ENCODE data around the gene CCPG1. TPM values are rescaled to one million over a fixed set of nuclear protein-coding genes. Genes with fewer than 3 reads are reported as not detected.
"Not testable (repeated sequence)": the region's sequence is repeated elsewhere in the genome, so short reads cannot be mapped to it uniquely, and the experiment has no call there.

The CCPG1 gene, protein sequence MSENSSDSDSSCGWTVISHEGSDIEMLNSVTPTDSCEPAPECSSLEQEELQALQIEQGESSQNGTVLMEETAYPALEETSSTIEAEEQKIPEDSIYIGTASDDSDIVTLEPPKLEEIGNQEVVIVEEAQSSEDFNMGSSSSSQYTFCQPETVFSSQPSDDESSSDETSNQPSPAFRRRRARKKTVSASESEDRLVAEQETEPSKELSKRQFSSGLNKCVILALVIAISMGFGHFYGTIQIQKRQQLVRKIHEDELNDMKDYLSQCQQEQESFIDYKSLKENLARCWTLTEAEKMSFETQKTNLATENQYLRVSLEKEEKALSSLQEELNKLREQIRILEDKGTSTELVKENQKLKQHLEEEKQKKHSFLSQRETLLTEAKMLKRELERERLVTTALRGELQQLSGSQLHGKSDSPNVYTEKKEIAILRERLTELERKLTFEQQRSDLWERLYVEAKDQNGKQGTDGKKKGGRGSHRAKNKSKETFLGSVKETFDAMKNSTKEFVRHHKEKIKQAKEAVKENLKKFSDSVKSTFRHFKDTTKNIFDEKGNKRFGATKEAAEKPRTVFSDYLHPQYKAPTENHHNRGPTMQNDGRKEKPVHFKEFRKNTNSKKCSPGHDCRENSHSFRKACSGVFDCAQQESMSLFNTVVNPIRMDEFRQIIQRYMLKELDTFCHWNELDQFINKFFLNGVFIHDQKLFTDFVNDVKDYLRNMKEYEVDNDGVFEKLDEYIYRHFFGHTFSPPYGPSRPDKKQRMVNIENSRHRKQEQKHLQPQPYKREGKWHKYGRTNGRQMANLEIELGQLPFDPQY
- 100 to 1,000 TPM; 100 to 130 (median 111) TPM for total RNA-seq

DNA sequence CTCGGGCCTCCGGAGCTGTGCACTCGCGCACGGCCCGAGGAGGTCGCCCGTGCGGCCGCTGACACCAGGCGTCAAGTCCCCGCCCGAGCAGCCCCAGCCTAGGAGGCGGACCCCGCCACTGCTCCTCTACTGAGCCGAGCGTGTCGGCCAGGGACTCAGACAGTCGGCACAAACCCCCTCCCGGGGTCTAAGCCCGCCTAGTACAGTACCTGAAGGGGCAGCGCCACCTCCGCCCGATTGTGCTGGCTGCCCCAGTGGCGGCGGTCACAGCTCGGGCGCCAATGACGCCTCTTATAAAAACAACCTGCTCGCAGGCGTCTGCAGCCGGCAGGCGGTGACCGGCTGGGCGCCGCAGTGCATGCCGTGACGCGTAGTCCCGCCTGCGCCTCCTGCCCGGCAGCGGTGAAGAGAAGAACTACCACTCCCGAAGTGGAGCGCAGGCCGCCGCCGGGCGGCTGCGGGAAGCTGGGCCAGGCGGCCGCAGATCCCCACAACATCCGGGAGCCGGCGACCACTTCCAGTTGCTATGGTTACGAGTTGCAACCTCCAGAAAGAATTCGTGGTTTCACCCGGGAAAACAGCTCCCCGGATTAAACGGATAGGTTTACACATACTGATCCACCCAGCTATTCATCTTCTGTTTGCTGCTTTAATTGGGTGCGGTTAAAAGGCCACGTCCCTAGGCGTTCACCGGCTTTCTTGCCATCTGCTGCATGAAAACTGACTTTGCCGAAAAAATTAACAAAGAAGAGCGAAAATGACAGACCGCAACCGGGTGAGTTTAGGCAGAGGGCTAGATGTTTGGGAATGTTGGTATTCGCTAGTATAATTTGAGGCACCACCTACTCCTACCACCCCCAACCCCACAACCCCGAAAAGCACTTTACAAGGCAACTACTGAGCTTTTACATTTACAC is at the start of gene CCPG1, which contains the start of gene PIERCE2:
TSS of gene CCPG1 (minus strand) at position 348 of the 917 bp plus-strand sequence. CDS start 18,935 bp downstream, outside the sequence.
TSS of gene PIERCE2 (plus strand) at position 484 of the 917 bp plus-strand sequence. CDS start at position 758, 274 bp downstream.
- peak; percentile 93 to 95 for DNase-seq
- TF ChIP-seq, protein P1, sequence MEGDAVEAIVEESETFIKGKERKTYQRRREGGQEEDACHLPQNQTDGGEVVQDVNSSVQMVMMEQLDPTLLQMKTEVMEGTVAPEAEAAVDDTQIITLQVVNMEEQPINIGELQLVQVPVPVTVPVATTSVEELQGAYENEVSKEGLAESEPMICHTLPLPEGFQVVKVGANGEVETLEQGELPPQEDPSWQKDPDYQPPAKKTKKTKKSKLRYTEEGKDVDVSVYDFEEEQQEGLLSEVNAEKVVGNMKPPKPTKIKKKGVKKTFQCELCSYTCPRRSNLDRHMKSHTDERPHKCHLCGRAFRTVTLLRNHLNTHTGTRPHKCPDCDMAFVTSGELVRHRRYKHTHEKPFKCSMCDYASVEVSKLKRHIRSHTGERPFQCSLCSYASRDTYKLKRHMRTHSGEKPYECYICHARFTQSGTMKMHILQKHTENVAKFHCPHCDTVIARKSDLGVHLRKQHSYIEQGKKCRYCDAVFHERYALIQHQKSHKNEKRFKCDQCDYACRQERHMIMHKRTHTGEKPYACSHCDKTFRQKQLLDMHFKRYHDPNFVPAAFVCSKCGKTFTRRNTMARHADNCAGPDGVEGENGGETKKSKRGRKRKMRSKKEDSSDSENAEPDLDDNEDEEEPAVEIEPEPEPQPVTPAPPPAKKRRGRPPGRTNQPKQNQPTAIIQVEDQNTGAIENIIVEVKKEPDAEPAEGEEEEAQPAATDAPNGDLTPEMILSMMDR (IDR thresholded peaks at IDR 0.05) = peak; percentile 78 to 98 (median 92)
- TF ChIP-seq POLR2A (IDR thresholded peaks at IDR 0.05) = peak in 1 of 2 donors; percentile 90
- Histone ChIP-seq H3K27me3 (no peaks in the 10 kb centered on the region), H3K4me1 (peaks cover 17 to 30% of the 10 kb centered on the region in 2 donors), H3K36me3 (no peaks in the 10 kb centered on the region), H3K9me3 (no peaks in the 10 kb centered on the region), H3K27ac (peak within 1 kb of the TSS; percentile 81 to 99 (median 93)), H3K4me3 (replicated peaks in 1 of 3) (peak within 1 kb of the TSS; percentile 66 to 95 (median 70))
- intact Hi-C loops (cut with DNase I) = no loop called here
- WGBS, 2 donors = 1% methylated on average over 17 to 18 of the region's 70 CpGs

DNA sequence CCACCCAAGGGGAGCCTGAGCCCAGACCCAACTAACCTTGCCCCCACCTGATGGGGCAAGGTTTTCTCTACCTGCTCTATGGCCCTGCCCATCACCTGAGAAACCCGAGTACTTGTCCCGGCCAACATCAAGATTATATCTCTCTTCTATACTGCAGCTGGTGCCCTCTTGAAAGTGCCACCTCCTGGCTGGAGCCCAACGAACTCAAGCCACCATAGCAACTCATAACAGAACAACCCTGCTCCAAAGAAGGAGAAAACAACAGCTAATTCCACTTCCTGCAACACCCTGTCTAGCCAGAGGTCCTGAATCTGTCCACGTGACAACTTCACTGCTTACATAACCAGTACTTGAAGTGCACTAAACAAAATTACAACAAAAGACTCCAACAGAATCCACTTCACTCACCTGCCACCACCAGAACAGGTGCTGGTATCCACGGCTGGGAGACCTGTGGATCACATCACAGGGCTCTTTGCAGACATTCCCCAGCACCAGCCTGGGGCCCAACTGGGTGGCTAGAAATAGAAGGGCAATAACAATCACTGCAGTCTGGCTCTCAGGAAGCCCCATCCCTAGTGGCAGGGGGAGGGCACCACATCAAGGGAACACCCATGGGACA is 49.4 kb upstream of the CCPG1 start:
- peak; percentile 77 to 87 for DNase-seq
- 29 to 35% methylated on average over 5 of the region's 5 CpGs for WGBS, 2 donors
- intact Hi-C loops (cut with DNase I) = no loop called here

DNA sequence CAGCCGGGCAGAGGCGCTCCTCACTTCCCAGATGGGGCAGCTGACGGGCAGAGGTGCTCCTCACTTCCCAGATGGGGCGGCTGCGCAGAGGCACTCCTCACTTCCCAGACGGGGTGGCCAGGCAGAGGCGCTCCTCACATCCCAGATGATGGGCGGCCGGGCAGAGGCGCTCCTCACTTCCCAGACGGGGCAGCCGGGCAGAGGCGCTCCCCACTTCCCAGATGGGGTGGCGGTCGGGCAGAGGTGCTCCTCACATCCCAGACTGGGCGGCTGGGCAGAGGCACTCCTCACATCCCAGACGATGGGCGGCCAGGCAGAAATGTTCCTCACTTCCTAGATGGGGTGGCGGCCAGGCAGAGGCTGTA is 38.9 kb upstream of the CCPG1 start:
- H3K4me1 ChIP-seq; H3K27me3 ChIP-seq; H3K4me3 ChIP-seq (replicated peaks in 1 of 3); DNase-seq; H3K9me3 ChIP-seq; H3K36me3 ChIP-seq; intact Hi-C loops (cut with DNase I); H3K27ac ChIP-seq: not testable (repeated sequence)
- WGBS, 2 donors = 92 to 93% methylated on average over 2 to 14 of the region's 19 CpGs

More for the DNA sequence above, 49.4 kb upstream of the CCPG1 start:
- H3K27ac ChIP-seq = peak overlapping the region; percentile 59 to 84 (median 64)
- H3K9me3 ChIP-seq = no peaks in the 10 kb centered on the region
- TF ChIP-seq, protein P1 (IDR thresholded peaks at IDR 0.05) = no peak
- TF ChIP-seq POLR2A (IDR thresholded peaks at IDR 0.05) = peak in 1 of 2 donors; percentile 36
- H3K4me1 ChIP-seq = peaks cover 3 to 6% of the 10 kb centered on the region in 2 donors
- H3K27me3 ChIP-seq = no peaks in the 10 kb centered on the region
- no peak overlapping the region for H3K4me3 ChIP-seq (replicated peaks in 1 of 3)
- H3K36me3 ChIP-seq = no peaks in the 10 kb centered on the region

DNA sequence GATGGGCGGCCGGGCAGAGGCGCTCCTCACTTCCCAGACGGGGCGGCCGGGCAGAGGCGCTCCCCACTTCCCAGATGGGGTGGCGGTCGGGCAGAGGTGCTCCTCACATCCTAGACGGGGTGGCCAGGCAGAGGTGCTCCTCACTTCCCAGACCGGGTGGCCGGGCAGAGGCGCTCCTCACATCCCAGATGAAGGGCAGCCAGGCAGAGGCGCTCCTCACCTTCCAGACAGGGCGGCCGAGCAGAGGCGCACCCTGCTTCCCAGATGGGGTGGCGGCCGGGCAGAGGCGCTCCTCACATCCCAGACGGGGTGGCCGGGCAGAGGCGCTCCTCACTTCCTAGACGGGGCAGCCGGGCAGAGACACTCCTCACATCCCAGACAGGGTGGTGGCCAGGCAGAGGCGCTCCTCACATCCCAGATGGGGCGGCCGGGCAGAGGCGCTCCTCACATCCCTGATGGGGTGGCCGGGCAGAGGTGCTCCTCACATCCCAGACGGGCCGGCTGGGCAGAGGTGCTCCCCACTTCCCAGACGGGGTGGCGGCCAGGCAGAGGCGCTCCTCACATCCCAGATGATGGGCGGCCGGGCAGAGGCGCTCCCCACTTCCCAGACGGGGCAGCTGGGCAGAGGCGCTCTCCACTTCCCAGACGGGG is 38.3 kb upstream of the CCPG1 start:
- H3K27me3 ChIP-seq; H3K4me3 ChIP-seq (replicated peaks in 1 of 3); intact Hi-C loops (cut with DNase I); H3K36me3 ChIP-seq; H3K4me1 ChIP-seq; H3K9me3 ChIP-seq; H3K27ac ChIP-seq; DNase-seq: not testable (repeated sequence)
- WGBS, 2 donors = 96 to 100% methylated on average over 9 of the region's 41 CpGs

DNA sequence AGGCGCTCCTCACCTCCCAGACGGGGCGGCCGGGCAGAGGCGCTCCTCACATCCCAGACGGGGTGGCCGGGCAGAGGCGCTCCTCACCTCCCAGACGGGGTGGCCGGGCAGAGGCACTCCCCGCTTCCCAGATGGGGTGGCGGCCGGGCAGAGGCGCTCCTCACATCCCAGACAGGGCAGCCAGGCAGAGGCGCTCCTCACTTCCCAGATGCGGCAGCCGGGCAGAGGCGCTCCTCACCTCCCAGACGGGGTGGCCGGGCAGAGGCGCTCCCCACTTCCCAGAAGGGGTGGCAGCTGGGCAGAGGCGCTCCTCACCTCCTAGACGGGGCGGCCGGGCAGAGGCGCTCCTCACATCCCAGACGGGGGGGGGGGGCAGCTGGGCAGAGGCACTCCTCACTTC is 37.8 kb upstream of the CCPG1 start:
- H3K27ac ChIP-seq; DNase-seq; H3K4me1 ChIP-seq; H3K9me3 ChIP-seq; H3K27me3 ChIP-seq; H3K4me3 ChIP-seq (replicated peaks in 1 of 3); H3K36me3 ChIP-seq; intact Hi-C loops (cut with DNase I): not testable (repeated sequence)
- 91% methylated on average over 16 of the region's 27 CpGs; no CpG with 5 or more reads in 1 of the 2 donors for WGBS, 2 donors

DNA sequence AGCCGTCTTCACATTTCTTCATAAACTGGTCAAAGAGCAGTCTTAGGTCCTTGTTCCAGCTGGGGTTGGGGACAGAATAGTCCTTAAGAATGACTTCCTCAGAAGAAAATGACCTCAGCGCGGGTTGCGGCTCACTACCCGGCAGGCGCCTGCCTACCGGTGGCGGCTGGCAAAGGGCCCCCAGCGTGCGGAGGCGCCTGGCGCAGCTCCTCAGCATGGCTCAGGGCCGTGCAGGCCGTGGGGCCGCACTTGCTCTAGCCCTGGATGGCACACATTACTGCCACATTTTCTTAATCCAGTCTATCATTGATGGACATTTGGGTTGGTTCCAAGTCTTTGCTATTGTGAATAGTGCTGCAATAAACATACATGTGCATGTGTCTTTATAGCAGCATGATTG is 35.0 kb upstream of the CCPG1 start:
- H3K9me3 ChIP-seq; H3K4me3 ChIP-seq (replicated peaks in 1 of 3); H3K27me3 ChIP-seq; H3K36me3 ChIP-seq; DNase-seq; intact Hi-C loops (cut with DNase I); H3K4me1 ChIP-seq; H3K27ac ChIP-seq: not testable (repeated sequence)
- 95 to 97% methylated on average over 10 to 11 of the region's 15 CpGs for WGBS, 2 donors

All from thyroid gland (tissue), 4 donors.